SU-DHL-6 (cell line): ENCODE results near the gene DIP2C.

Experiments
- H2AFZ ChIP-seq: fragments of 200-600 bp; sonication (generic); 2 replicates; pipeline ENCODE4 v1.6.1; 2014; ENCODE audit warnings: low read depth, mild to moderate bottlenecking, moderate library complexity, mixed read lengths, antibody characterized with exemption, low read length; ENCODE audit not compliant: severe bottlenecking
- H3F3A ChIP-seq: fragments of 200-600 bp; shearing (Covaris generic); 2 replicates; pipeline ENCODE4 v1.6.0; 2016; ENCODE audit warnings: antibody characterized with exemption, mild to moderate bottlenecking; ENCODE audit not compliant: insufficient read depth
- H3K27ac ChIP-seq: fragments of 200-600 bp; sonication (generic); 2 replicates; pipeline ENCODE4 v1.5.1; 2016; ENCODE audit warnings: low read depth, mild to moderate bottlenecking, low read length, moderate library complexity, mixed read lengths
- H3K27me3 ChIP-seq: fragments of 200-600 bp; sonication (generic), shearing (Covaris generic); 2 replicates; pipeline ENCODE4 v1.6.0; 2014; ENCODE audit warnings: mild to moderate bottlenecking, low read length
- H3K36me3 ChIP-seq: fragments of 200-600 bp; sonication (generic); 2 replicates; pipeline ENCODE4 v1.6.1; 2014; ENCODE audit warnings: mild to moderate bottlenecking, low read length, mixed read lengths
- H3K4me2 ChIP-seq: fragments of 300-600, 200-600 bp; shearing (Covaris generic), sonication (generic); 2 replicates; pipeline ENCODE4 v1.6.0; 2014; ENCODE audit warnings: low read length, low read depth, mild to moderate bottlenecking; ENCODE audit not compliant: poor library complexity, severe bottlenecking
- H3K4me3 ChIP-seq: fragments of 200-600 bp; sonication (generic); 2 replicates; pipeline ENCODE4 v1.5.1; 2014; ENCODE audit warnings: antibody characterized with exemption, low read length, mild to moderate bottlenecking, mixed read lengths; ENCODE audit not compliant: insufficient read depth, poor library complexity, severe bottlenecking
- H3K79me2 ChIP-seq: fragments of 200-600 bp; sonication (generic); 2 replicates; pipeline ENCODE4 v1.6.1; 2014; ENCODE audit warnings: mild to moderate bottlenecking, low read length, moderate library complexity; ENCODE audit not compliant: insufficient read depth
- H3K9ac ChIP-seq: fragments of 200-600 bp; sonication (generic); 2 replicates; pipeline ENCODE4 v1.7.0; 2014; ENCODE audit warnings: mild to moderate bottlenecking, low read length
- H3K9me2 ChIP-seq: fragments of 200-600 bp; sonication (generic); replicated peaks from 2 replicates; pipeline ENCODE4 v1.6.1; 2014; ENCODE audit warnings: low read length; ENCODE audit not compliant: insufficient read depth
- H3K9me3 ChIP-seq: fragments of 200-600 bp; sonication (generic); 2 replicates; pipeline ENCODE4 v1.6.1; 2014; ENCODE audit warnings: low read length, mixed read lengths; ENCODE audit not compliant: insufficient read depth
- H4K20me1 ChIP-seq: fragments of 200-600 bp; sonication (generic); 2 replicates; pipeline ENCODE4 v1.6.1; 2014; ENCODE audit warnings: low read depth, mild to moderate bottlenecking, antibody characterized with exemption, low read length, moderate library complexity, mixed read lengths
- EZH2phosphoT487 ChIP-seq: fragments of 200-600 bp; sonication (generic), shearing (Covaris generic); conservative IDR thresholded peaks from 2 replicates; pipeline ENCODE4 v1.6.1; 2018; ENCODE audit warnings: mild to moderate bottlenecking, antibody characterized with exemption, low read length, moderate library complexity, mixed read lengths
- TF ChIP-seq, protein P1 (sequence below): fragments of 200-600 bp; sonication (generic); IDR thresholded peaks from one replicate; pipeline ENCODE4 v1.5.1; 2017; ENCODE audit warnings: antibody characterized with exemption, mild to moderate bottlenecking, low read length, moderate library complexity; ENCODE audit not compliant: insufficient read depth, poor library complexity, severe bottlenecking

DIP2C gene

DNA sequence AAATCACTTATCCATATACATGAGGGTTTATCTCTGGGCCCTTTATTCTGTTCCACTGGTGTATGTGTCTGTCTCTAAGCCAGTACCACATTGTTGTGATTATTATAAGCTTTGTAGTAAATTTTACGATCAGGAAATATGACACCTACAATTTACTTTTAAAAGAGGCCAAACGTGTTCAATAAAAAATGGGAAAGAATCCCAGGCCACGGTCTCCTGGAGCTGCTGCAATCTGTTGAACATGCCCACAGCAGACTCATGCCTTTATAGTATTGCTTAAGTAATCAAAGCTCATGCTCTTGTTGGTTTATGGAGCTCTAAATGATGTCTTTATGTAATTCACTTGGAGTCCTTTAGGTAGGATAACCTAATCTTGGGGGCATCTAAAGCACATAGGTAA lies 281.2 kb downstream of the DIP2C start:
- Histone ChIP-seq H3K36me3 (0 out of 2 replicates have a peak, but pooled peaks cover 5% of the 10 kb centered on the region), H3K4me2 (no peak overlapping the region), H4K20me1 (no peaks in the 10 kb centered on the region), H3K79me2 (no peaks in the 10 kb centered on the region), H3K4me3 (no peak overlapping the region), H3F3A (no peaks in the 10 kb centered on the region), H3K27me3 (no peaks in the 10 kb centered on the region), H3K9ac (no peak overlapping the region), H3K9me2 (no peaks in the 10 kb centered on the region), H2AFZ (no peak overlapping the region), H3K27ac (no peak overlapping the region), H3K9me3 (no peaks in the 10 kb centered on the region)
- TF ChIP-seq, protein P1, sequence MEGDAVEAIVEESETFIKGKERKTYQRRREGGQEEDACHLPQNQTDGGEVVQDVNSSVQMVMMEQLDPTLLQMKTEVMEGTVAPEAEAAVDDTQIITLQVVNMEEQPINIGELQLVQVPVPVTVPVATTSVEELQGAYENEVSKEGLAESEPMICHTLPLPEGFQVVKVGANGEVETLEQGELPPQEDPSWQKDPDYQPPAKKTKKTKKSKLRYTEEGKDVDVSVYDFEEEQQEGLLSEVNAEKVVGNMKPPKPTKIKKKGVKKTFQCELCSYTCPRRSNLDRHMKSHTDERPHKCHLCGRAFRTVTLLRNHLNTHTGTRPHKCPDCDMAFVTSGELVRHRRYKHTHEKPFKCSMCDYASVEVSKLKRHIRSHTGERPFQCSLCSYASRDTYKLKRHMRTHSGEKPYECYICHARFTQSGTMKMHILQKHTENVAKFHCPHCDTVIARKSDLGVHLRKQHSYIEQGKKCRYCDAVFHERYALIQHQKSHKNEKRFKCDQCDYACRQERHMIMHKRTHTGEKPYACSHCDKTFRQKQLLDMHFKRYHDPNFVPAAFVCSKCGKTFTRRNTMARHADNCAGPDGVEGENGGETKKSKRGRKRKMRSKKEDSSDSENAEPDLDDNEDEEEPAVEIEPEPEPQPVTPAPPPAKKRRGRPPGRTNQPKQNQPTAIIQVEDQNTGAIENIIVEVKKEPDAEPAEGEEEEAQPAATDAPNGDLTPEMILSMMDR, result no peak
- TF ChIP-seq EZH2phosphoT487, result no peak

DNA sequence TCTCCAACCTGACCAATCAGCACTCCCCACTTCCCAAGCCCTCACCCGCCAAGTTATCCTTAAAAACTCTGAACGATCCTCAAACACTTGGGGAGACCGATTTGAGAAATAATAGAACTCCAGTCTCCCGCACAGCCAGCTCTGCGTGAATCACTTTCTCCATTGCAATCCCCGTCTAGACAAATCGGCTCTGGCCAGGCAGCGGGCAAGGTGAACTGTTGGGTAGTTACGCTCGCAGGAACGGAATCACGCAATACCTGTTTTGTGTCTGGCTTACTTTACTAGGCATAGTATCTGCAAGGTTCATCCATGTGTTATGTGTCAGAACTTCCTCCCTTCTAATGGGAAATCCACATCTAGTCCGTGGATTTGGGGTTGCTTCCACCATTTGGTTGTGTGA lies 282.5 kb downstream of the DIP2C start:
- Histone ChIP-seq H3K9me3 (no peaks in the 10 kb centered on the region), H3K4me2 (no peak overlapping the region), H3F3A (no peaks in the 10 kb centered on the region), H3K9ac (no peak overlapping the region), H3K36me3 (0 out of 2 replicates have a peak, but pooled peaks cover 3% of the 10 kb centered on the region), H3K9me2 (no peaks in the 10 kb centered on the region), H2AFZ (no peak overlapping the region), H3K4me3 (no peak overlapping the region), H4K20me1 (no peaks in the 10 kb centered on the region), H3K27me3 (no peaks in the 10 kb centered on the region), H3K79me2 (no peaks in the 10 kb centered on the region), H3K27ac (no peak overlapping the region)
- TF ChIP-seq, protein P1, result no peak
- TF ChIP-seq EZH2phosphoT487, result no peak

DNA sequence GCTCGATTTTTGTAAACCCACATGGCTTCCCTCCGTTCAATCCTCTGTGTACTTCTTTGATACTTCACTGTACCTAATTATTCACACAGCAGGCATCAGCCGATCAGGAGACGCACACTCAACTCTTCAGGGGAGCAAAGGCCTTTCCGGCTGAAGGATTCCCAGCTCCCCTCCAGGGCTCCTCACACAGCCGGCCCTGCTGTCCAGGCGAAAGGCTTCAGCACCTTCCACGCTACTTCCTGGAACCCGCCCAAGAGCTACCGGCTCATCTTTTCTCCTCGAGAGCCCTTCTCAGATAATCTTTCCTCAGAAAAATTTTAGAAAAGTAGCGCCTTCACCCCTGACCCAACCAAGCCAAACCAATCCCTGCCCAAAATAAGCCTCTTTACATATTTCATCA lies 283.8 kb downstream of the DIP2C start:
- no peak overlapping the region for H3K9ac ChIP-seq
- H2AFZ ChIP-seq, result no peak overlapping the region
- TF ChIP-seq, protein P1, result no peak
- no peak for TF ChIP-seq EZH2phosphoT487
- H3K27ac ChIP-seq, result no peak overlapping the region
- H3K79me2 ChIP-seq, result no peaks in the 10 kb centered on the region
- H4K20me1 ChIP-seq, result no peaks in the 10 kb centered on the region
- no peak overlapping the region for H3K4me2 ChIP-seq
- no peaks in the 10 kb centered on the region for H3K9me2 ChIP-seq
- H3F3A ChIP-seq, result no peaks in the 10 kb centered on the region
- H3K4me3 ChIP-seq, result no peak overlapping the region
- 0 out of 2 replicates have a peak, but pooled peaks cover 3% of the 10 kb centered on the region for H3K36me3 ChIP-seq
- no peaks in the 10 kb centered on the region for H3K27me3 ChIP-seq
- no peaks in the 10 kb centered on the region for H3K9me3 ChIP-seq
